Motor neuron (in vitro differentiated cells): ENCODE data around the gene PI3. TPM values are rescaled to one million over a fixed set of nuclear protein-coding genes. Genes with fewer than 3 reads are reported as not detected.
A peak's percentile ranks its signal among the peaks of the same experiment; 100 is the strongest.
"Not testable (repeated sequence)": the region's sequence is repeated elsewhere in the genome, so short reads cannot be mapped to it uniquely, and the experiment has no call there.

Experiments used
- ATAC-seq, 8 experiments: fragments of 200-7000 bp; cut with Tn5 transposase; replicated peaks in 6 of 8; 2 replicates each; pipeline ENCODE4 v1.8.0; 2021; ENCODE audit warnings: mild to moderate bottlenecking in 8 of 8, moderate library complexity in 8 of 8
- H3K27ac ChIP-seq, 2 donors: fragments of 250-450 bp; sonication (Bioruptor Pico); 2 replicates each; pipeline ENCODE4 v1.9.0; 2021; ENCODE audit warnings: antibody characterized with exemption in 2 of 2, mild to moderate bottlenecking in 2 of 2, moderate library complexity in 1 of 2
- H3K4me1 ChIP-seq, 2 donors: fragments of 250-450 bp; sonication (Bioruptor Pico); replicated peaks in 1 of 2; 2 replicates each; pipeline ENCODE4 v1.6.1; 2021; ENCODE audit warnings: antibody characterized with exemption in 2 of 2, mild to moderate bottlenecking in 2 of 2, moderate library complexity in 1 of 2
- H3K4me3 ChIP-seq, 5 donors: fragments of 250-450 bp; sonication (Bioruptor Pico); 2 replicates each; pipeline ENCODE4 v1.9.0; 2021; ENCODE audit warnings: antibody characterized with exemption in 5 of 5, mild to moderate bottlenecking in 5 of 5, moderate library complexity in 4 of 5
- WGBS, 10 experiments: fragments of 450-650 bp; shearing (Covaris generic); methylation state at CpG; one replicate each; pipeline ENCODE4 v1.0.0; 2022; 5-methylcytosine and 5-hydroxymethylcytosine counted together
- in situ Hi-C, 9 experiments: fragments of 400-800 bp; cut with MboI; loops; one replicate each; pipeline ENCODE4 v1.15.0; 2021; ENCODE audit warnings: low sequenced_read_pairs in 9 of 9, low pct_unique_long_range_greater_than_20kb in 2 of 9; ENCODE audit not compliant: unreplicated experiment in 9 of 9
- total RNA-seq, 8 experiments: library from RNA; unstranded; fragments of 300-600 nt; gene quantifications; 2 replicates each; pipeline versions ENCODE4 v1.2.3 to v1.2.4, GENCODE V29; 2022

Gene PI3, protein sequence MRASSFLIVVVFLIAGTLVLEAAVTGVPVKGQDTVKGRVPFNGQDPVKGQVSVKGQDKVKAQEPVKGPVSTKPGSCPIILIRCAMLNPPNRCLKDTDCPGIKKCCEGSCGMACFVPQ
- total RNA-seq: 100 to 1,000 TPM in 1 of 8 experiments, 10 to 100 TPM in 1, not detected in 6; 46.2 to 312 TPM

DNA sequence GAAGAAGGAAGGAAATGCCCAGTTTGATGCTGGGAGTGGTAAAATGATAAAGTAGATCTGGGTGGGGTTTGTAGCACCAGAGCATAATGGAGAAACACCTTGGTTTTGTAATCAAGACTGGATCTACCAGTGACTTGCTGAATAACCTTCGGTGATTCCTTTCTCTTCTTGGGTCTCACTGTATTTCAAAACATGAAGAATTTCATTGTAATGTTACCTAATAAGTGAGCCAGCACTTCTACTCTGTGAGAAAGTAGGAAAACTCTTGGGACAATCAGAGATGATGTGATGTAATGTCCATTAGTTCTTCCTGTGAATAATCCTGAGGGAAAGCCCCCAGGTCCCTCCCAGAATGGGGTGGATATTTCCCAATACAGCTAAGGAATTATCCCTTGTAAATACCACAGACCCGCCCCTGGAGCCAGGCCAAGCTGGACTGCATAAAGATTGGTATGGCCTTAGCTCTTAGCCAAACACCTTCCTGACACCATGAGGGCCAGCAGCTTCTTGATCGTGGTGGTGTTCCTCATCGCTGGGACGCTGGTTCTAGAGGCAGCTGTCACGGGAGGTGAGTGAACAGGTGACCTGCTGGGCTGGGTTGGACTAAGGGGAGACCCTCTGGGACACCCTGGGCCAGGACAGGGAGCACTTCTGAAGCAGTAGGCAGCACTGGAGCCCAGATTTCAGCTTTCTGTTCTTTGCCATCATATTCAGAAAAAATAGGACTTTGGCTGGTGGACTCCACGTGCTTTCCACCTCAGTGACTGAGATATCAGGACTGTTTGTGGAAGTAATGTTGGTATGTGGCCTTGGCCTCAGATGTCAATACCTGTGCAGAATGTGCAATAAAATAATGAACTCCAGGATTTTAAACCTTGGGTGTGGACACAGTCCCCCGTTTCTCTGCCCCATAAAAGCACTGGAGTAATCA, at the start of gene PI3:
Gene PI3, plus strand, starts transcription at position 469 of the 931 bp plus-strand sequence. Its CDS starts 21 bp downstream, at position 490.
- H3K4me3 ChIP-seq: no peak within 1 kb of the TSS
- no peaks in the 10 kb centered on the region for H3K4me1 ChIP-seq
- WGBS, 10 experiments: 24 to 92% (median 56%) methylated on average over 1 to 7 of the region's 8 CpGs; no CpG with 5 or more reads in 1 of the 10 experiments
- in situ Hi-C loops: no loop called here
- ATAC-seq: peak in 3 of 8 experiments; percentile 73 to 86 (median 77)
- H3K27ac ChIP-seq: no peak within 1 kb of the TSS

- Histone ChIP-seq H3K4me1 (no peaks in the 10 kb centered on the region), H3K27ac (no peak overlapping the region), H3K4me3 (no peak overlapping the region)
- peak in 3 of 8 experiments; percentile 22 to 100 (median 88) for ATAC-seq
- in situ Hi-C loops: loop anchor here in 1 of 9 experiments (25.0 kb wide), 1 partner anchor 159 kb away; no protein-coding TSS in a partner anchor
- 17 to 86% (median 54%) methylated on average over 1 to 2 of the region's 2 CpGs; no CpG with 5 or more reads in 4 of the 10 experiments for WGBS, 10 experiments
Measured at GRCh38 chr20:45128099-45128498, 46.6 kb upstream of the PI3 start.

DNA sequence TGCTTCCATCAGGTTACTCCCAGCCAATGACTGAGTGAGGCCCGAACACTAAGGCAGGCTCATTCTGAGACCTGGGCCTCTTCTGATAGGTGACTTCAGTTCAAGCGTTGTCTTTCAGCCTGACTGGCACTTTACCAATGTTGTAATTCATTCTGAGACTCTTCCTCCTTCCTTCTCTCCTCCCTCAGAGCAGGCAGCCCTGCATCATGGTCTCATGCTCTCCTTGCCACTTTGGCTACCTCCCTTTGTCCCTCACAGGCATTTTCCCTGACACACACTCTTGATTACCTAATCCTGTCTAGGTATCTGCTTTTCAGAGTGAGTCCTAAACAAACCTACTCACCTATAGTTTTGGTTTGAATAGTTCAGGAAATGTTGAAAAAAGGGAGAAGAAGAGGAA, 37.8 kb upstream of the PI3 start:
- no peak for ATAC-seq
- in situ Hi-C loops: loop anchor here in 1 of 9 experiments (25.0 kb wide), 1 partner anchor 150 kb away; no protein-coding TSS in a partner anchor
- no peak overlapping the region for H3K4me3 ChIP-seq
- H3K27ac ChIP-seq: no peak overlapping the region
- WGBS, 10 experiments: 0 to 80% (median 37%) methylated on average over 1 to 2 of the region's 2 CpGs; no CpG with 5 or more reads in 7 of the 10 experiments
- no peaks in the 10 kb centered on the region for H3K4me1 ChIP-seq

DNA sequence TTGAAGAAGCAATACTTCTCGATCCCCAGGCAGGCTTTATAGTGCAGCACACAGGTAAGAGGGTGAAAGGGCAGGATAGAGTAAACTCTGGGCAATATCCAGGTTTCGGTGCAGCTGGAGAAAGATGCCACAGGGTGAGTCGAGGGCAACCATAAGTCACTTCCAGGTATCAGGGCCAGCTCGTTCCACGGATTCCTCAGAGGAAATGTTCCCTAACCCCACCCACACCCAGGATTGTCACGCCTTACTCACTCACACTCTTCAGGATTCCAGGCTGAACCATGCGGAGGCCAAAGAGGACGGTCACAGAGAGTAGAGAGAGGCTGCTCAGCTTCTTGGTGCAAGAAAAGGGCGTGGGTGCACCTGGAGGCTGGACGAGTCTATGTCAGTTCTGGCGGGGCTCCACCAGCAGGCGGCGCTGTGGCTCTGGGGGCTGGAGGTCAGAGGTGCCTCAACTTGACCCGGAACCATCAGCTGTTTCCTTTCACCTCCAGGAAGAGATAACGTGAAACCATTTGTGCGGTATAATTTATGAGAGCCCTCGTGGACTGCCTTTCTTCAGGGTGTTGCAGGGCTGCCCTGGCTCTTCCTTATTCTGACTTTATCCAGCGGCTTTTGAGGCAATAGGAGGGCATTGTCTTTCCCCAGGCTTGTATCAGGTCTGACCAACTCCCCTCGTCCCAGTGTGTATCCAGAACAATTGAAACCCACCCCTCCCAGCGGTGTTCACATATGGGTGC, 36.0 kb upstream of the PI3 start:
- Histone ChIP-seq H3K27ac (no peak overlapping the region), H3K4me1 (no peaks in the 10 kb centered on the region), H3K4me3 (no peak overlapping the region)
- in situ Hi-C loops: loop anchor here in 1 of 9 experiments (25.0 kb wide), 1 partner anchor 149 kb away; no protein-coding TSS in a partner anchor
- ATAC-seq: peak in 3 of 8 experiments; percentile 80 to 93 (median 86)
- 20 to 90% (median 43%) methylated on average over 1 to 14 of the region's 20 CpGs; no CpG with 5 or more reads in 1 of the 10 experiments for WGBS, 10 experiments

DNA sequence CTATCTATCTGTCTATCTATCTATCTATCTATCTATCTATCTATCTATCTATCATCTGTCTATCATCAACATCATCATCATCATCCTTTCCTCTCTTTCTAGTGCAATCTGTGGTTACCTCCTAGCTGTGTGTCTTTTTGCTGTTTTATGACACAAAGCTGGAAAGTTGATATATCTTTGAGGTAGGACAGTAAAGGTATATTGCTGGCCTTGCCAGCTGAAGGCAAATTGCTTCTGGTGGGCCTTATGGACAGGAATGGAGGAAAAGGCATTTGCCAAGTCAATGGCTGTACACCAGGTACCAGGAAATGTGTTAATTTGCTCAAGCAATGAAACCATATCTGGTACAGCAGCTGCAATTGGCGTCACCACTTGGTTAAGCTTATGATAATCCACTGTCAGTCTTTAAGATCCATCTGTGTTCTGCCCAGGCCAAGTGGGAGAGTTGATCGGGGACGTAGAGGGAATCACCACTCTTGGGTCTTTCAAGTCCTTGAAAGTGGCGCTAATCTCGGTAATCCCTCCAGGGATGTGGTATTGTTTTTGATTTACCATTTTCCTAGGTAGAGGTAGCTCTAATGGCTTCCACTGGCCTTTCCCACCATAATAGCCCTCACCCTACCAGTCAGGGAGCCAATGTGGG, 34.8 kb upstream of the PI3 start:
- 60 to 100% (median 80%) methylated on average over 1 to 3 of the region's 5 CpGs; no CpG with 5 or more reads in 5 of the 10 experiments for WGBS, 10 experiments

GRCh38 chr20:45140836-45141235, 33.9 kb upstream of the PI3 start:
- ATAC-seq: no peak
- no peaks in the 10 kb centered on the region for H3K4me1 ChIP-seq
- WGBS, 10 experiments: 0 to 88% (median 52%) methylated on average over 1 to 4 of the region's 4 CpGs; no CpG with 5 or more reads in 1 of the 10 experiments
- H3K27ac ChIP-seq: no peak overlapping the region
- in situ Hi-C loops: loop anchor here in 1 of 9 experiments (25.0 kb wide), 1 partner anchor 146 kb away; no protein-coding TSS in a partner anchor
- no peak overlapping the region for H3K4me3 ChIP-seq

More for the DNA sequence above, 34.8 kb upstream of the PI3 start:
- not testable (repeated sequence) for ATAC-seq, H3K4me3 ChIP-seq, H3K27ac ChIP-seq, H3K4me1 ChIP-seq
- in situ Hi-C loops: loop anchor here in 1 of 9 experiments (25.0 kb wide), 1 partner anchor 147 kb away; no protein-coding TSS in a partner anchor

GRCh38 chr20:45149062-45149461, 25.6 kb upstream of the PI3 start:
- peak in 3 of 8 experiments; percentile 73 to 77 (median 74) for ATAC-seq
- Histone ChIP-seq H3K27ac (no peak overlapping the region), H3K4me1 (no peaks in the 10 kb centered on the region), H3K4me3 (no peak overlapping the region)
- WGBS, 10 experiments: 56 to 100% (median 71%) methylated on average over 1 to 3 of the region's 3 CpGs; no CpG with 5 or more reads in 4 of the 10 experiments
- in situ Hi-C loops: loop anchor here in 1 of 9 experiments (25.0 kb wide), 1 partner anchor 138 kb away; no protein-coding TSS in a partner anchor

GRCh38 chr20:45152405-45152804, 22.3 kb upstream of the PI3 start:
- in situ Hi-C loops: no loop called here
- Histone ChIP-seq H3K27ac (no peak overlapping the region), H3K4me1 (no peaks in the 10 kb centered on the region), H3K4me3 (no peak overlapping the region)
- WGBS, 10 experiments: 0 to 86% (median 33%) methylated on average over 1 to 2 of the region's 2 CpGs; no CpG with 5 or more reads in 1 of the 10 experiments
- peak in 2 of 8 experiments; percentile 78 to 83 for ATAC-seq

GRCh38 chr20:45153147-45153546, 21.6 kb upstream of the PI3 start:
- Histone ChIP-seq H3K4me1 (no peaks in the 10 kb centered on the region), H3K27ac (no peak overlapping the region), H3K4me3 (no peak overlapping the region)
- ATAC-seq: no peak
- in situ Hi-C loops: no loop called here
- WGBS, 10 experiments: 57 to 100% (median 87%) methylated on average over 1 to 2 of the region's 3 CpGs; no CpG with 5 or more reads in 4 of the 10 experiments

GRCh38 chr20:45153752-45154151, 20.9 kb upstream of the PI3 start:
- ATAC-seq: no peak
- 60% methylated on average over 1 of the region's 1 CpG; no CpG with 5 or more reads in 9 of the 10 experiments for WGBS, 10 experiments
- Histone ChIP-seq H3K4me1 (no peaks in the 10 kb centered on the region), H3K27ac (no peak overlapping the region), H3K4me3 (no peak overlapping the region)
- in situ Hi-C loops: no loop called here

DNA sequence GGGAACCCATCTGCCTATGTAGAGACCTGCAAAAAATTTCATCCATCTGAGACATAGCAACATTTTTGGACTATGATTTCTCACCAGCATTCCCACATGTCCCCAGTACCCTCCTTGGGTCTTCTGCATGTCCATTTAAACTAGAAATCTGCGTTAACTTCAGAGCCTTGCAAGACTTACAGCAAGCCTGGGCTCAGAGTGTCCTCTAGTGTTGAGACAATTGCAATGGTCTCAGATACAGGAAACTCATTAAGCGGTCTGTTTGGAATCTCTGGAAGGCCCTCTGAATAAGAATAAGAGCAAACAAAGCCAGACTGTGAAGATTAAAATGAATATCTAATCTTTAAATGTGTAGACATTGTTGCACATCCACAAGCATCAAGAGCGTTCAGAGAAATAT, 20.5 kb upstream of the PI3 start:
- Histone ChIP-seq H3K27ac (no peak overlapping the region), H3K4me3 (no peak overlapping the region), H3K4me1 (no peaks in the 10 kb centered on the region)
- no peak for ATAC-seq
- WGBS, 10 experiments: 32 to 100% (median 60%) methylated on average over 1 to 3 of the region's 3 CpGs
- in situ Hi-C loops: no loop called here

- in situ Hi-C loops, ATAC-seq, H3K4me3 ChIP-seq, H3K4me1 ChIP-seq, H3K27ac ChIP-seq: not testable (repeated sequence)
- WGBS, 10 experiments: 83 to 100% (median 100%) methylated on average over 1 of the region's 1 CpG; no CpG with 5 or more reads in 7 of the 10 experiments
Measured at GRCh38 chr20:45154794-45155193, 19.9 kb upstream of the PI3 start.
